ENCODE measurements around the gene TXLNG.

TXLNG gene

DNA sequence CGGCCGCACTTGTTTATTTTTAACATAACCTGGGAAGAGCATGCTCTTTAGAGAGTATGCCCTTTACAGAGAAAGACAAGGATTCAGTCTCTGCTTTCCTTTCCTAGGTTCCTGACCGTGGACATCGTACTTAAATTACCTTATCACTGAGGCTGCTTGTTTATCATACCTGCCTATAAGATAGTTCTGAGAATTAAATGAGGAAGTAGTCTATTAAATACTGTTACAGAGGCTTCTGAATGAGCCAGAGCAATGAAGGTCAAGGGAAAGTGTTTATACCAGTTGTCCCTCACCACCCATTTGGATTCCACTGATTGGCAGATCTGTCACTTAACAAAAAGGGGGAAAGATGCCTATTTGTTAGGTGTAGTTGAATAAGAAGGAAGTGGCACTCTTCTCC is 10.0 kb downstream of the TXLNG start:
- Histone ChIP-seq H3K36me3 (replicated peaks; ENCODE audit: low read depth, low read length) (peaks cover 16% of the 10 kb centered on the region), H3K27me3 (ENCODE audit: low read depth, low read length) (no peaks in the 10 kb centered on the region), H4K20me1 (ENCODE audit: insufficient read depth, low read length) (no peaks in the 10 kb centered on the region; the same call in 1 of the 2 replicates), H3K9ac (ENCODE audit: low read length) (no peak overlapping the region), H3K4me2 (ENCODE audit: low read length) (no peak overlapping the region), H3K9me3 (ENCODE audit: insufficient read depth, low read length) (no peaks in the 10 kb centered on the region), H3K4me3 (ENCODE audit: low read length) (no peak overlapping the region), H3K79me2 (ENCODE audit: low read length) (peaks cover 93% of the 10 kb centered on the region), H3K27ac (ENCODE audit: low read length) (no peak overlapping the region), H3K4me1 (ENCODE audit: low read length) (no peaks in the 10 kb centered on the region), H2AFZ (ENCODE audit: low read depth, low read length) (no peak overlapping the region)
- TF ChIP-seq, protein P1, sequence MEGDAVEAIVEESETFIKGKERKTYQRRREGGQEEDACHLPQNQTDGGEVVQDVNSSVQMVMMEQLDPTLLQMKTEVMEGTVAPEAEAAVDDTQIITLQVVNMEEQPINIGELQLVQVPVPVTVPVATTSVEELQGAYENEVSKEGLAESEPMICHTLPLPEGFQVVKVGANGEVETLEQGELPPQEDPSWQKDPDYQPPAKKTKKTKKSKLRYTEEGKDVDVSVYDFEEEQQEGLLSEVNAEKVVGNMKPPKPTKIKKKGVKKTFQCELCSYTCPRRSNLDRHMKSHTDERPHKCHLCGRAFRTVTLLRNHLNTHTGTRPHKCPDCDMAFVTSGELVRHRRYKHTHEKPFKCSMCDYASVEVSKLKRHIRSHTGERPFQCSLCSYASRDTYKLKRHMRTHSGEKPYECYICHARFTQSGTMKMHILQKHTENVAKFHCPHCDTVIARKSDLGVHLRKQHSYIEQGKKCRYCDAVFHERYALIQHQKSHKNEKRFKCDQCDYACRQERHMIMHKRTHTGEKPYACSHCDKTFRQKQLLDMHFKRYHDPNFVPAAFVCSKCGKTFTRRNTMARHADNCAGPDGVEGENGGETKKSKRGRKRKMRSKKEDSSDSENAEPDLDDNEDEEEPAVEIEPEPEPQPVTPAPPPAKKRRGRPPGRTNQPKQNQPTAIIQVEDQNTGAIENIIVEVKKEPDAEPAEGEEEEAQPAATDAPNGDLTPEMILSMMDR (IDR thresholded peaks at IDR 0.05; ENCODE audit: low read depth, low read length) = no peak
- no peak for TF ChIP-seq EZH2phosphoT487 (IDR thresholded peaks at IDR 0.05; ENCODE audit: low read depth)

DNA sequence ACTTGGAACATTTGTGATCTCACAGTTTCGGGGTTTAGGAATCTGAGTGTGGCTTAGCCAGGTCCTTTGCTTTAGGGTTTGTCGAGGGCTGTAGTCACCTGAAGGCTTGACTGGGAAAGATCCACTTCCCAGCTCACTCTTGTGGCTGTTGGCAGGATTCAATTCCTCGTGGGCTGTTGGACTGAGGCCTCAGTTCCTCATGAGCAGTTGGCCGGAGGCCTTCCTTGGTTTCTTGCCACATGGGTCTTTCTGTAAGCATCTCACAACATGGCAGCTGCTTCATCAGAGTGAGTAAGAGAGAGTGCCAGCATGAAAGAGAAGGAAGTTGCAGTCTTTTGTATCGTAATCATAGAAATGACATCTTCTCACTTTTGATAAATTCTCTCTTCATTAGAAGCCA is 11.1 kb downstream of the TXLNG start:
- no peaks in the 10 kb centered on the region for H3K4me1 ChIP-seq (ENCODE audit: low read length)
- H2AFZ ChIP-seq (ENCODE audit: low read depth, low read length) = no peak overlapping the region
- no peak overlapping the region for H3K4me3 ChIP-seq (ENCODE audit: low read length)
- no peaks in the 10 kb centered on the region for H3K9me3 ChIP-seq (ENCODE audit: insufficient read depth, low read length)
- H4K20me1 ChIP-seq (ENCODE audit: insufficient read depth, low read length) = no peaks in the 10 kb centered on the region
- no peak overlapping the region for H3K4me2 ChIP-seq (ENCODE audit: low read length)
- peaks cover 13% of the 10 kb centered on the region for H3K36me3 ChIP-seq (replicated peaks; ENCODE audit: low read depth, low read length)
- no peak for TF ChIP-seq EZH2phosphoT487 (IDR thresholded peaks at IDR 0.05; ENCODE audit: low read depth)
- TF ChIP-seq, protein P1 (IDR thresholded peaks at IDR 0.05; ENCODE audit: low read depth, low read length) = no peak
- H3K79me2 ChIP-seq (ENCODE audit: low read length) = peaks cover 89% of the 10 kb centered on the region
- H3K9ac ChIP-seq (ENCODE audit: low read length) = no peak overlapping the region
- no peak overlapping the region for H3K27ac ChIP-seq (ENCODE audit: low read length)
- H3K27me3 ChIP-seq (ENCODE audit: low read depth, low read length) = no peaks in the 10 kb centered on the region

DNA sequence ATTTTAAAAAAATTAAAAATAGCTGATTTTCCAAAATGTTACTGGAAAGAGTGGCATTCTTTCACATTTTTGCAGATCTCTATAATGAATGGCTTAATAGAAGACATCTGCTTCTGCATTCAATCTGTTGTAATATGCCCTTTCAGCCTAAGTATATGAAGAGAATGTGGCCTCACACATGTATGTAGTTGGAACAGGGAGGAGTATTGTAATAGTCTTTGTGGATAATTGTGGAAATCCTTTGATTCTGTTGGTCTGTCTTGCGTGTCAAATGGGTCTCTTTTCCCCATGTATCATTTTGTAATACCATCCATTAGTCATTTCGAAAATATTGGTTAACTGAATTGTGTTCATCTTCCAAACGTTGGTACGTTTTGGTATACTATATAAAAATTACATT is 11.6 kb downstream of the TXLNG start:
- no peaks in the 10 kb centered on the region for H4K20me1 ChIP-seq (ENCODE audit: insufficient read depth, low read length)
- no peaks in the 10 kb centered on the region for H3K9me3 ChIP-seq (ENCODE audit: insufficient read depth, low read length)
- H3K4me1 ChIP-seq (ENCODE audit: low read length) = no peaks in the 10 kb centered on the region
- TF ChIP-seq, protein P1 (IDR thresholded peaks at IDR 0.05; ENCODE audit: low read depth, low read length) = no peak
- TF ChIP-seq EZH2phosphoT487 (IDR thresholded peaks at IDR 0.05; ENCODE audit: low read depth) = no peak
- no peaks in the 10 kb centered on the region for H3K27me3 ChIP-seq (ENCODE audit: low read depth, low read length)
- peaks cover 91% of the 10 kb centered on the region for H3K79me2 ChIP-seq (ENCODE audit: low read length)
- no peak overlapping the region for H3K9ac ChIP-seq (ENCODE audit: low read length)
- no peak overlapping the region for H3K4me2 ChIP-seq (ENCODE audit: low read length)
- no peak overlapping the region for H2AFZ ChIP-seq (ENCODE audit: low read depth, low read length)
- H3K27ac ChIP-seq (ENCODE audit: low read length) = no peak overlapping the region
- no peak overlapping the region for H3K4me3 ChIP-seq (ENCODE audit: low read length)
- H3K36me3 ChIP-seq (replicated peaks; ENCODE audit: low read depth, low read length) = peaks cover 13% of the 10 kb centered on the region

DNA sequence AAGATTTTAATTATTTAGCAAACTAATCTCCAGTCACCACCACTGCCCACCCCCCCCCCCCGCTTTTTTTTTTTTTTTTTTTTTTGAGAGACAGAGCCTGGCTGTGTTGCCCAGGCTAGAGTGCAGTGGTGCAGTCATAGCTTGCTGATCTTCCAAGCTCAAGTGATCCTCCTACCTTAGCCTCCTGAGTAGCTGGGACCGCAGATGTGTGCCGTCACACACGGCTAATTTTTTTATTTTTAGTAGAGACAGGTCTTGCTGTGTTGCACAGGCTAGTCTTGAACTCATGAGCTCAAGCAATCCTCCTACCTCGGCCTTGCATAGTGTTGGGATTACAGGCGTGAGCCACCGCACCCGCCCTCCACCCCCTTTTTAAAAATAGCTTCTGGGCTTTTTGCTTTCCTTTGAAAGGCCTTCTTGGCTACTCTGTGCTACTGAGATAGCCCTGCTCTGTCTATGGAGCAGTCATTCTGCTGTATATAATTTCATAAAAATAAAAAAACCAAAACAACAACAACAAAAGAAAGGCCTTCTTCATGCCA is 18.7 kb downstream of the TXLNG start:
- Histone ChIP-seq H3K9ac (ENCODE audit: low read length) (no peak overlapping the region), H3K27ac (ENCODE audit: low read length) (no peak overlapping the region), H3K4me2 (ENCODE audit: low read length) (no peak overlapping the region), H3K9me3 (ENCODE audit: insufficient read depth, low read length) (no peaks in the 10 kb centered on the region), H3K79me2 (ENCODE audit: low read length) (peaks cover 89% of the 10 kb centered on the region), H2AFZ (ENCODE audit: low read depth, low read length) (no peak overlapping the region), H4K20me1 (ENCODE audit: insufficient read depth, low read length) (no peaks in the 10 kb centered on the region), H3K27me3 (ENCODE audit: low read depth, low read length) (no peaks in the 10 kb centered on the region), H3K36me3 (replicated peaks; ENCODE audit: low read depth, low read length) (peaks cover 7% of the 10 kb centered on the region), H3K4me1 (ENCODE audit: low read length) (no peaks in the 10 kb centered on the region), H3K4me3 (ENCODE audit: low read length) (no peak overlapping the region)
- TF ChIP-seq, protein P1 (IDR thresholded peaks at IDR 0.05; ENCODE audit: low read depth, low read length) = no peak
- no peak for TF ChIP-seq EZH2phosphoT487 (IDR thresholded peaks at IDR 0.05; ENCODE audit: low read depth)
